DND-41 (cell line): ENCODE results near the gene TRMT1L.

Source experiments
- EZH2 ChIP-seq: IDR thresholded peaks from 3 replicates; pipeline ENCODE4 v1.6.1; 2012; ENCODE audit warnings: borderline replicate concordance, low read depth, mild to moderate bottlenecking, moderate library complexity, low read length, inconsistent platforms; ENCODE audit not compliant: severe bottlenecking
- TF ChIP-seq, protein P1 (sequence below): IDR thresholded peaks from 2 replicates; pipeline ENCODE4 v1.5.1; 2012; ENCODE audit warnings: borderline replicate concordance, low read length, moderate library complexity, mild to moderate bottlenecking; ENCODE audit not compliant: poor library complexity, severe bottlenecking; ENCODE audit errors: extremely low read depth

DNA sequence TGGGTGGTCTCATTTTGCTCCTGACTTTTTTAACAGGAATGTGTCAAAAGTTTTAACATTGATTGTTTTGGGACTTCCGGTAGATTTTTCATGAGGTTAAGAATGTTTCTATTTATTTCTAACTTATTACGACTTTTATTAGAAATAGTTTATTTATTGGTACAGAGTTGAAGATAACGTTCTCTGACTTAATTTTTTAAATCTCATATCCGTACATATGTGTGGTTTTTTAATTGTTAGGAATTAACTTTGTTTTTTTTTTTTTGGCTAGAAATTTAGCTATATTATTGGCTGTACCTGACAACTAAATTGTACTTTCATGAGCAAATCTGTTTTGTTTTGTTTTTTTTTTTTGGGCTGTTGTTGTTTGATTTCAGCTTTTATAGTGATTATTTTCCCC, 79.4 kb downstream of the TRMT1L start:
- TF ChIP-seq, protein P1, sequence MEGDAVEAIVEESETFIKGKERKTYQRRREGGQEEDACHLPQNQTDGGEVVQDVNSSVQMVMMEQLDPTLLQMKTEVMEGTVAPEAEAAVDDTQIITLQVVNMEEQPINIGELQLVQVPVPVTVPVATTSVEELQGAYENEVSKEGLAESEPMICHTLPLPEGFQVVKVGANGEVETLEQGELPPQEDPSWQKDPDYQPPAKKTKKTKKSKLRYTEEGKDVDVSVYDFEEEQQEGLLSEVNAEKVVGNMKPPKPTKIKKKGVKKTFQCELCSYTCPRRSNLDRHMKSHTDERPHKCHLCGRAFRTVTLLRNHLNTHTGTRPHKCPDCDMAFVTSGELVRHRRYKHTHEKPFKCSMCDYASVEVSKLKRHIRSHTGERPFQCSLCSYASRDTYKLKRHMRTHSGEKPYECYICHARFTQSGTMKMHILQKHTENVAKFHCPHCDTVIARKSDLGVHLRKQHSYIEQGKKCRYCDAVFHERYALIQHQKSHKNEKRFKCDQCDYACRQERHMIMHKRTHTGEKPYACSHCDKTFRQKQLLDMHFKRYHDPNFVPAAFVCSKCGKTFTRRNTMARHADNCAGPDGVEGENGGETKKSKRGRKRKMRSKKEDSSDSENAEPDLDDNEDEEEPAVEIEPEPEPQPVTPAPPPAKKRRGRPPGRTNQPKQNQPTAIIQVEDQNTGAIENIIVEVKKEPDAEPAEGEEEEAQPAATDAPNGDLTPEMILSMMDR: no peak
- TF ChIP-seq EZH2: no peak
